ENCODE data around the gene UNC5B. TPM values are rescaled to one million over a fixed set of nuclear protein-coding genes. Genes with fewer than 3 reads are reported as not detected.

Gene UNC5B
- total RNA-seq, 1 experiment from 2014 or later, result 22.0 TPM

GRCh38 chr10:71234004-71234894 is 21.9 kb downstream of the UNC5B start:
- no peak overlapping the region for H3K27ac ChIP-seq (ENCODE audit: low read depth, low read length)
- H3K9me3 ChIP-seq (ENCODE audit: control insufficient read depth in 1 of 2, insufficient read depth in 1 of 2, low read depth in 1 of 2, low read length in 2 of 2), result no peaks in the 10 kb centered on the region
- no peak overlapping the region for H3K4me3 ChIP-seq (replicated peaks in 1 of 2; ENCODE audit: low read depth in 1 of 2, low read length in 2 of 2)
- no peak overlapping the region for H2AFZ ChIP-seq (ENCODE audit: low read depth, low read length, poor library complexity, severe bottlenecking)
- no peaks in the 10 kb centered on the region for H3K36me3 ChIP-seq (ENCODE audit: control insufficient read depth in 1 of 2, insufficient read depth in 2 of 2, low read length in 2 of 2)
- no peak for ATAC-seq
- no TSS peak for BruUV-seq (replicated peaks)
- POLR2A ChIA-PET, result no interaction called here
- no peak overlapping the region for H3K9ac ChIP-seq (ENCODE audit: low read length)
- TF ChIP-seq REST (IDR thresholded peaks at IDR 0.05; ENCODE audit: low read depth) (no peak), EZH2 (IDR thresholded peaks at IDR 0.05) (no peak), EGR1 (IDR thresholded peaks at IDR 0.05; ENCODE audit: low read depth) (no peak), TCF7L2 (IDR thresholded peaks at IDR 0.05; ENCODE audit: borderline replicate concordance, extremely low read depth, insufficient read depth, insufficient read length) (no peak), ELF1 (IDR thresholded peaks at IDR 0.05; ENCODE audit: borderline replicate concordance, low read depth) (no peak), JUND (IDR thresholded peaks at IDR 0.05) (no peak), CEBPB (IDR thresholded peaks at IDR 0.05; ENCODE audit: low read depth) (no peak), ZFX (IDR thresholded peaks at IDR 0.05) (no peak), POLR2A (IDR thresholded peaks at IDR 0.05; ENCODE audit: borderline replicate concordance, extremely low read depth, insufficient read depth, insufficient read length) (no peak), ZNF274 (IDR thresholded peaks at IDR 0.05; ENCODE audit: low read depth, low read length) (no peak), RAD21 (IDR thresholded peaks at IDR 0.05; ENCODE audit: low read depth) (no peak), ATF3 (IDR thresholded peaks at IDR 0.05) (no peak), ZBTB33 (IDR thresholded peaks at IDR 0.05; ENCODE audit: extremely low read depth, insufficient replicate concordance, low read length) (no peak), SRF (IDR thresholded peaks at IDR 0.05; ENCODE audit: low read depth) (no peak), FOSL1 (IDR thresholded peaks at IDR 0.05; ENCODE audit: low read depth) (no peak), POLR2AphosphoS5 (IDR thresholded peaks at IDR 0.05; ENCODE audit: low read depth, low read length) (no peak), MAX (IDR thresholded peaks at IDR 0.05) (no peak), CBX3 (IDR thresholded peaks at IDR 0.05; ENCODE audit: low read depth) (no peak), SP1 (IDR thresholded peaks at IDR 0.05; ENCODE audit: low read depth) (no peak), SIN3A (IDR thresholded peaks at IDR 0.05; ENCODE audit: low read depth) (no peak)
- intact Hi-C loops (cut with micrococcal nuclease), result no loop called here
- H3K79me2 ChIP-seq (ENCODE audit: insufficient read depth, low read length), result no peaks in the 10 kb centered on the region
- no peak overlapping the region for H3K4me2 ChIP-seq (ENCODE audit: low read length)
- CTCF ChIA-PET, result interaction anchor here (0.9 kb wide), 1 partner anchor 36 kb away, joined by 3 read pairs; no protein-coding TSS in a partner anchor
- no peak for DNase-seq (ENCODE audit: low read depth, low spot score)
- RAD21 ChIA-PET (ENCODE audit: low non-redundant PET in 1 of 2, low total read pairs in 2 of 2, uncharacterized antibody in 2 of 2, unreplicated experiment in 2 of 2), result no interaction called here
- no peaks in the 10 kb centered on the region for H4K20me1 ChIP-seq (ENCODE audit: insufficient read depth)
- no peaks in the 10 kb centered on the region for H3K27me3 ChIP-seq (ENCODE audit: insufficient read depth, low read length)
- no peaks in the 10 kb centered on the region; a peak in 1 of 4 replicates for H3K4me1 ChIP-seq (ENCODE audit: control insufficient read depth in 1 of 2, insufficient read depth in 2 of 2, low read length in 2 of 2)
- no peaks in the 10 kb centered on the region for H3K9me2 ChIP-seq (ENCODE audit: insufficient read depth)

Measured in HCT116 (cell line).